GM12891 (cell line): ENCODE results near the gene GMPPA.

Experiments used
- DNase-seq: peaks from one replicate; pipeline ENCODE4 v3.0.0; 2011; ENCODE audit warnings: low spot score; ENCODE audit not compliant: insufficient read length
- FAIRE-seq: peaks from 2 replicates; lab custom pipeline; 2011; peaks lifted over from hg19 to GRCh38; lab: Jason Lieb, UNC
- PAX5 ChIP-seq: IDR thresholded peaks from 2 replicates; pipeline ENCODE4 v1.6.1; 2011; ENCODE audit warnings: low read length, moderate library complexity, mild to moderate bottlenecking; ENCODE audit not compliant: insufficient read depth, severe bottlenecking
- POLR2AphosphoS5 ChIP-seq: IDR thresholded peaks from 2 replicates; pipeline ENCODE4 v1.6.1; 2011; ENCODE audit warnings: low read depth, low read length, control low read depth
- POU2F2 ChIP-seq: IDR thresholded peaks from 2 replicates; pipeline ENCODE4 v1.6.1; 2011; ENCODE audit warnings: low read depth, mild to moderate bottlenecking, control low read depth, low read length, moderate library complexity
- TAF1 ChIP-seq: IDR thresholded peaks from 2 replicates; pipeline ENCODE4 v1.6.1; 2011; ENCODE audit warnings: low read depth, low read length, control low read depth

Gene GMPPA

DNA sequence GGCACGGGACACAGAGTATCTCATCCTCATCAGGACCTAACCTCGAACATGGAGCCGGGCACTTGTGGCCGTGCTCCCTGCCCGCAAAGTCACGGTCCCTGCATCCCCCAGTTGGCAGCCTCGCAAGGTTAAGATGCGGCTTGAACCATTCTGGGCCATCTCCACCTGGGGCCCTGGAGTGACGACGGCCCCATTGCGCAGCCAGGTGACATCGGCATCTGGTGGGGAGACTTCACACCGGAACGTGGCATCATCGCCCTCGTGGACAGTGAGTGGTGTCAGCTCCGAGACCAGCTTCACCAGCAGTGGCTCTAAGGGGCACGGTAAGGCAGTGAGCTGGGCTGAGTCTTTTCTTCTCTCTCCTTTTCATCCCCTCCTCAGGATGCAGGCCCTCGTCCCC lies 57.7 kb downstream of the GMPPA start:
- DNase-seq, result no peak
- no peak for TF ChIP-seq POLR2AphosphoS5
- TF ChIP-seq POU2F2, result no peak
- TF ChIP-seq PAX5, result no peak
- no peak for TF ChIP-seq TAF1
- no peak for FAIRE-seq
